HG02884 (cell line): ENCODE data around the gene RRP8.

Experiments
- ATAC-seq: cut with Tn5 transposase; IDR thresholded peaks from one replicate; pipeline ENCODE4 v1.9.1; 2021; ENCODE audit warnings: mild to moderate bottlenecking, moderate library complexity; ENCODE audit not compliant: unreplicated experiment

Gene RRP8

GRCh38 chr11:6604790-6605189 is 1.4 kb upstream of the RRP8 start:
- ATAC-seq: no peak

DNA sequence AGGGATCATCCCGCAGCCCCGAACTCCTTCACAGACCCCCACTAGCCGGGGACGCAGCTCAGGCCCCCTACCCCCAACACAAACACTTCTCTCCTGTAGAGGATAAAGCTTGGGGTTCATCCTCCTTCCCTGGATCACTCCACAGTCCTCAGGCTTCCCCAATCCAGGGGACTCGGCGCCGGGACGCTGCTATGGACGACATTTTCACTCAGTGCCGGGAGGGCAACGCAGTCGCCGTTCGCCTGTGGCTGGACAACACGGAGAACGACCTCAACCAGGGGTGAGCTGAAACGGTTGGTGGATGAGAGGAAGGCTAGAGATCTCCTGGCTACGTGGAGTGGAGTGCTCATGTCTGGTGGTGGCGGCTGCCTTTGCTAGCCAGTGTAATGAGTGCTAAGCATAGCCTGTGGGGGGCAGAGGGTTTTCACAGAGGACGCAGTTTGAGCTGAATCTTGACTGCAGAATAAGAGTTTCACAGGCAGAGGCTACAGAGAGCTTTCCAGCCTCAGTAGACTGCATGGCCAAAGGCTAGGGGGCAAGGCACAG is 738 bp upstream of the RRP8 start:
- ATAC-seq: peak; percentile 33

GRCh38 chr11:6602096-6602940 is 1.1 kb downstream of the RRP8 start:
- ATAC-seq: no peak

DNA sequence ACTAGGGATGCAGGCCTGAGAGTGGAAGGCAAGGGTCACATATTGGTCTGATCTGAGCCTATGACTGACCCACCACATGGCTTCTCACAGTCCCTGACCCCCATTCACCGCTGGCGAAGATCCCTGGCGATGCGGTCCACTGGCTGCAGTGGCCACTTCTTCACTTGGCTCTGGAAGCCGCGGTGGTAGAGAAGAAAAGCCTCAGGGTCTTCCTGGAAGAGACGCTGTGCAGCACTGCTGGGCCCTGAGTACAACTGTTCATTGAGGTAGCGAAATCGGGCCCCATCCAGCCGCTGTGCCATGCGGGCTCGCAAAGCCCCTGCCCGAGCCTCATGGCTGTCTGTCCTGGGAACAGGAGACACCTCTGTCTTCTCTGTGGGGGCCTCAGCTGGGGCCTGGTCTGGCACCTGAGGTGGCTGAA is 2.4 kb downstream of the RRP8 start:
- no peak for ATAC-seq

- ATAC-seq: no peak
Observed at GRCh38 chr11:6599881-6600390, 3.5 kb downstream of the RRP8 start.

GRCh38 chr11:6599449-6599848 is 4.0 kb downstream of the RRP8 start:
- ATAC-seq: no peak

GRCh38 chr11:6598555-6598954 is 4.9 kb downstream of the RRP8 start:
- no peak for ATAC-seq

DNA sequence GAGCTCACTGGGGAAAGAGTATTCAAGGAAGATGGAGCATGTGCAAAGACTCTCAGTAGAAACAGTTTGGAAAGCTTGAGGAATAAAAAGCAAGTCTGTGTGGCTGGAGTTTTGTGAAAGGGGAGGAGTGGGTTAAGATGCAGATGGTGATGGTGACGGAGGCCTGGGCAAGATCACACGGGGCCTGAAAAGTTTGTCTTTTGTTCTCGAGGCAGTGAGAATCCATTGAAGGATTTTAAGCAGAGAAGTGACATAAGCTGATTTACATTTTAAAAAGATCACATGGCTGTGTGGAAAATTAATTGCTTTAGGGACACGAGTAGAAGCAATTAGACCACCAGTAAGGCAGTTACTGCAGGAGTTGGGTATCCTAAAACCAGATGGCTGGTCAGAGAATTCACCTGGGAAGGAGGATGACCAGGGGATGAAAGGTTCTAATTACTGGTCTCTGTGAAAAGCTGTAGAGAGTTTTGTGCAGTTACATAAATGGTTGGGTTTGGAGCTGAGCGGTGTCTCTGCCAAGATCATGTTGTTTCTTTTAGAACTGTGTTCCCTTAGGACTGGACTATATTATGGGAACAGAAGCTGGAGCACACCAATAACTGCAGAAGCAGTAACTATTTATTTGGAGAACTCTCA is 7.1 kb downstream of the RRP8 start:
- ATAC-seq: no peak

DNA sequence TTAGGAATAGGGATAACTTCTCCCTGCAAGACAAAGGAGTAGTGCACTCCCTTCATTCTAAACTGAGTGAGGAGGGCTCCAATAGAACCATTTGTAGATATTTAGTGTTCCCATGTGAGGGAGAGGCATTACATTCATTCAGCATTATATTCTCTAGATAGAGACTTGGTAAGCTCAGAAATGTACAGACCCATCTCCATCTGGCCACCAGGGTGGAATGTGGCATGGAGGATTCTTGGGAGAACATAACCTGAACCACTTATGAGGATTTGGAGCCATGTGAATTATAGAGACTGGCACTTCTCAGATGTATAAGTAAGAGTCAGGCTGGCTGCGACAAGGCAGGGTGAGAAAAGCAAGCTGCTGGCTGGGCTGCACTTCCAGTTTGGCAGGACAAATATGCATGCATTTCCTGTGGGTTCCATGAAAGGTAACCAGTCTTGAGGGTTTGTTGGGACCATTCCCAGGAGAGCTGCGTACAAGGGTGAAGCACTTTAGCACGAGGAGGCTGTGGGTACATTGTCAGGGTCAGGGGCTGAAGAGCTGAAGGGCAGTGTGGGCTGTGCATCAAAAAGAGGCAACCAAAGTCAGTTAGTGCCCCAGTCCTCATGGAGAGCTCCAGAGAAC is 9.2 kb downstream of the RRP8 start:
- ATAC-seq: no peak

DNA sequence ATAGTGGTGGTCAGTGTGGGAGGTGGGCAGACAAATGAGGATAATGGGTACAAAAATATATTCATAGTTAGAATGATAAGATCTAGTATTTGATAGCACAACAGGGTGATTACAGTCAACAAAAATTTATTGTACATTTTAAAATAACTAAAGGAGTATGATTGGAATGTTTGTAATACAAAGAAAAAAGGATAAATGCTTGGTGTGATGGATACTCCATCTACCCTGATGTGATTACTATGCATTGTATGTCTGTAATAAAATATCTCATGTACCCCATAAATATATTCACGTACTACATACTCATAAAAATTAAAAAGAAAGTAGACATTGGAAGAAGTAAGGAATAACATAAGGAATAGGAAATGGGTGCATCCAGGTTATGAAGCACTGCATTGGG is 15.4 kb downstream of the RRP8 start:
- ATAC-seq: no peak

DNA sequence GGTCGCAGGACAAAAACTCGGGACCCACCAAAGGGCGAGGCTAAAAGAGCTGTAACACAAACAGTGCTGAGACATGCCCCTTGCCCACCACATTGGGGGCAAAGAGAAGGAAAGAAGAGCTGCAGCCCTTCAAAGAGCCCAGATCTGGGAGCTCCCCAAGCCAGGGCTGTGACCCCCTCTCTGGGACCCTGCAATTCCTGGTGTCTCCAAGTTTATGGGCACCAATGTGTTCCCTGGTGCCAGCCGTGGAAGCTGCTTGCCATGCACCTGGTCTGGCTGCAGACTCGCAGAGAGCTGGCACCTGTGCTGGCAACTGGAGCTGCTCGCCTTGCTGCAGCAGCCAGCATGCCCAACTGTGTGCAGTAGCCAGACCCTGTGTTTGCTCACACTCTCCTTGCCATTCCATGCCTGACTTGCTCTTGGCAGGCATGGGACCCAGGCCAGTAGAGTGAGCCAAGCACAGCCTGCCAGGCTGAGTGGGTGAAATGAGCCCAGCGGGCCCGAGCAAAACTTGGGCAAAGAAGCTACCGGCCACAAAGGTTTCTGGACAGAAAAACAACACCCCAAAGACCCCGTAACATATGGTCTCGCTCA is 16.0 kb downstream of the RRP8 start:
- ATAC-seq: no peak

DNA sequence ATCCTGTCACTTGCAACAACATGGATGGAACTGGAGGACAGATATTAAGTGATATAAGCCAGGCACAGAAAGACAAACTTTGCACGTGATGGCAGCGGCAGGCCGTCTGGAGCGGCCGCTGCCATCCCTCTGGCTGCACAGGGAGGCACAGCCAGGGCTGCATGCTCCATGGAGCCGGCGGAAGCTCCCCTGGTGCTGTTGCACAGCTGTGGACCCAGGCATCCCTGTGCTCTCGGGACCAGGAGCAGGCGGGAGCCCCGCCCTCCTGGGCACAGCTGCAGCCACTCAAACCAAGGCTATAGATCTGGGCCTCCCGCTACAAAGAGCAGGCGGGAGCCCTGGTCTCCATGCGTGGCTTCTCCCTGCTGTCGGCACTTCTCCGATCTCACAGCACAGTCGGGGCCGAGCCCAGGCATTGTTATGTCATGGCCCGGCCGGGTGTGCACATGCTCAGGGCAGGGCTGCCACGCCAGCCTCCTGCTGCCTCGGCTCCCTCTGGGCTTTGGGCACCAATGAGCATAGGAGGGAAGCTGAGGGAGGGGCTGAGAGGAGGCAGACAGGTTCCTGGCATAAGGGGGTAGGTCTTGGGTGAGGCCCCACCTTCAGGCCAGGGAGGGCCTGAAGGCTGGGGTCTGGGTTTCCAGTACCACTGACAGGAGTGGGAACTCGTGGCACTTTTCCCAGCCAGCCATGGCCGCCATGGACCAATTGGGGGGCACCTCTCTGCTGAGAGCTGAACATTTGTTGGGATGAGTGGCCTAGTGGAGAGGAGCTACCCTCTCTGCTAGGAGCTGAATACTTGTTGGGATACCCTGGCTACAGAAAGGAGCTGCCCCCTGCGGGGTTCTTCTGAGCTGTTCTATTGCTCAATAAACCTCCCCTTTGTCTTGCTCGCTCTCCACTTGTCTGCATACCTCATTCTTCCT is 16.7 kb downstream of the RRP8 start:
- ATAC-seq: no peak

- no peak for ATAC-seq
Observed at GRCh38 chr11:6584528-6584927, 18.9 kb downstream of the RRP8 start.

GRCh38 chr11:6583584-6583983 is 19.8 kb downstream of the RRP8 start:
- no peak for ATAC-seq

- ATAC-seq: no peak
Observed at GRCh38 chr11:6579681-6580080, 23.7 kb downstream of the RRP8 start.

DNA sequence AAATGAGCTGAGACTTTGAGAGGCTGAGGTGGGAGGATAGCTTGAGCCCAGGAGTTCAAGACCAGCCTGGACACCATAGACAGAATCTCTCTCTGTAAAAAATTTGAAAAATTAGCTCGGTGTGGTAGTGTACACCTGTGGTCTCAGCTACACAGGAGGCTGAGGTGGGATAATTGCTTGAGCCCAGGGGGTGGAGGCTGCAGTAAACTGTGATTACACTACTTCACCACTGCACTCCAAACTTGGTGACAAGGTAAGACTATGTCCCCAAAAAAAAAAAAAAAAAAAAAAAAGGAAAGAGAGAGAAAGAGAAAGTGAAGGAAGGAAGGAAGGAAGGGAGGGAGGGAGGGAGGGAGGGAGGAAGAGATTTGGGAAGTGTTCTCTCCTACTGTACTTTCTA is 25.3 kb downstream of the RRP8 start:
- ATAC-seq: no peak

- no peak for ATAC-seq
Observed at GRCh38 chr11:6576471-6577373, 26.7 kb downstream of the RRP8 start.

DNA sequence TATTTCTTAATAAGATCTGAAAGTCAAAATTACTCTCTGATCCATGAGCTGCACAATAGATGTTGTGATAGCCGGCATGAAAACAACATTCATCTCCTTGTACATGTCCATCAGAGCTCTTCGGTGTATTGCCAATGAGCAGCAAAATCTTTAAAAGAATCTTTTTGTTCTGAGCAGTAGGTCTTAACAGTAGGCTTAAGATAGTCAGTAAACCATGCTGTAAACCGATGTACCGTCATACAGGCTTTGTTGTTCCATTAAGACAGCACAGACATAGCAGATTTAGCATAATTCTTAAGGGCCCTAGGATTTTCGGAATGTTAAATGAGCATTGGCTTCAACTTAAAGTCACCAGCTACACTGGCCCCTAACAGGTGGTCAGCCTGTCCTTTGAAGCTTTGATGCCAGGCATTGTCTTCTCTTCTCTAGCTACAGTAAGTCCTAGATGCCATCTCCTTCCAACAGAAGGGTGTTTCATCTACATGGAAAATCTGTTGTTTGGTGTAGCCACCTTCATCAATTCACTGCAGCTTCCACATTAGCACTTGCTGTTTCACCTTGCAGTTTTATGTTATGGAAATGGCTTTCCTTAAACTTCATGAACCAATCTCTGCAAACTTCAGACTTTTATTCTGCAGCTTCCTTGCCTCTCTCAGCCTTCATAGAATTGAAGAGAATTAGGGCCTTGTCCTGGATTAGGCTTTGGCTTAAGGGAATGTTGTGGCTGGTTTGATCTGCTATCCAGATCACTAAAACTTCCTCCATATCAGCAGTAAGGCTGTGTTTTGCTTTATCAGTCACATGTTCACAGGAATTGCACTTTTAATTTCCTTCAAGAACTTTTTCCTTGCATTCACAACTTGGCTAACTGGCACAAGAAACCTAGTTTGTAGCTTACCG is 28.4 kb downstream of the RRP8 start:
- ATAC-seq: no peak
